Suppressor macrophage treated with lipopolysaccharide for 1 hour (primary cell): ENCODE measurements around the gene TRIM62.

ENCODE experiments used
- DNase-seq, 3 donors: peaks; one replicate each; pipeline ENCODE4 v3.0.0-alpha.2; 2020 to 2022

TRIM62 gene

DNA sequence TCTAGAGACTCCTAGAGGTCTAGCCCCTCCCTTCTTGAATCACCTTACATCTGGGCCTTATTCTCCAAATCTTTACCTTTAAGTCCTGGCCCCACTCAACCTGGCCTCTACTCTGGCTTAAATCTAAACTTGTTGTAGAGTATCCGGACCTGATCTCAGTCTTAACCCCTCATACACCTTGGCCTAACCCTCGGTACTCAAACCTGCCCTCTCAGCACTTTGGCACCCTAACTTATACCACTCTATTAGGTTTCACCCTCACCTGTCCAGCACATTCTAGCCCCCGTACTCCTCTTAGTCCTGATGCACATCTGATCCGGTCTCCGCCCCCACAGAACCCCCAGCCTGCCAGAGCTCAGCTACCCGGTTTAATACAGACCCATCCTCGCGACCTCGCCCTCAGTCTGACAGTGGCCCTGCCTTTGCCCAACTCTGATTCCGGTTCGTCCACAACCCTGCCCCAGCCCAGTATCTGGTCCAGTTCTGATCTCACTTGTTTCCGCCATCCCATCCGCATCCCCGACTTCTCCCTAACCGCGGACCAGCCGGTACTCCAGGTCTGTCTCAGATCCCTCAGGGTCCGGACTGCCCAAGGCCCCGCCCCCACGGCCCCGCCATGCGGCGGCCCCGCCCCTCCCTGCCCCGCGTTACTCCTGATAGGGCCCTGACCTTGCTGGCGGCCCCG lies 1.5 kb downstream of the TRIM62 start:
- DNase-seq, result peak; percentile 86 to 97 (median 93)

DNA sequence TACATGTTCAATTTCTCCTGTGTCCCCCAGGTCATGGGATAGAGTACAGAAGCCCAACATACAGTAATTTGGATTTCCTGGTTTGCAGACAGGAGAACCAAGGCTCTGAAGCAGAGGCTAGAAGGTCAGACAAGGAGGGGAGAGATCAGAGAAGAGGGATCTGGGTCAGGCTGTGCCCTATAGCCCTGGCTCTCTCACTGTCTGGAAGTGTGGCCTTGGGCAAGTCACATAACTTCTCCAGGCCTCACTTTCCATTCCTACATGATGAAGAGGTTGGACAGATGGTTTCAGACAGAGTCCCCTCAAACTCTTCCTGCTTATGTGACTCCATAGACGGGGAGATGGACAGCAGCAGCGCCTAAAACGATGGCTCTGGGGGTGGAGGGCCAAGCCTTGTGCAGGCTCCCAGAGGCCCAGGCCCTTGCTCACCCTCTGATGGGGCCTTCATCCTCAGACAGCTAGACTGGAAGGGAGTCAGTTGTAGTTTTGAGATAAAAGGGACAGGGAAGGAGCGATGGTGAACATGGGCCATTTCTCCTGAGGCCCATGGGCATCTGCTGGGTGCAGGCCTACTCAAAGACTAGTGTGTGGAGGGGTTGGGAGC lies 2.9 kb downstream of the TRIM62 start:
- DNase-seq, result no peak

DNA sequence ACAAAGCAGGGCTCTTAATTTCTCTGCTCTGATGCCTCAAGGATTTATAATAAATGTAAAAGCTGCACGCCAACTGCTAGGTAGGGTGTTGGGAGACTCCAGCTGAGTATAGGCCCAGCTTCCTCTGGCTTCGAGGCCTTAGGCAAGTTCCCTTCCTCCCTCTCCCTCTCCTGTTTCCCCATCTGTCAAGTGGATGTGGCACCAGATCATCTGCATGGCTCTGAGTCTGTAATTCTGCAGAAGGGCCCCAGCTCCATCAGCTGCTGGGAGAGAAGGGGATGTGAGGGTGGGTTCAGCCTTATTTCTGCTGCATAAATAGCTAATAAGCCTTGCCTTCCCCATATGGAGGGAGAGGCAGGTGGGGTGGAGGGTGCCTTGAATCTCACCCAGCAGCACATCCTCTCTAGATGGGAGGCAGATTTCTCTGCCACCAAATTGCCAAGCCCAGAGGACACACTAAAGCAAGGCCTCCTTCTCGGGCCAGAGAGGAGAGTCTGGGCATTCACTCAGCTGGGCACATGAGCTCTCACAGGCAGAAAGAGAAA lies 3.8 kb downstream of the TRIM62 start:
- no peak for DNase-seq

- DNase-seq, result no peak
These were observed 5.0 kb downstream of the TRIM62 start for GRCh38 chr1:33176887-33177286.

DNA sequence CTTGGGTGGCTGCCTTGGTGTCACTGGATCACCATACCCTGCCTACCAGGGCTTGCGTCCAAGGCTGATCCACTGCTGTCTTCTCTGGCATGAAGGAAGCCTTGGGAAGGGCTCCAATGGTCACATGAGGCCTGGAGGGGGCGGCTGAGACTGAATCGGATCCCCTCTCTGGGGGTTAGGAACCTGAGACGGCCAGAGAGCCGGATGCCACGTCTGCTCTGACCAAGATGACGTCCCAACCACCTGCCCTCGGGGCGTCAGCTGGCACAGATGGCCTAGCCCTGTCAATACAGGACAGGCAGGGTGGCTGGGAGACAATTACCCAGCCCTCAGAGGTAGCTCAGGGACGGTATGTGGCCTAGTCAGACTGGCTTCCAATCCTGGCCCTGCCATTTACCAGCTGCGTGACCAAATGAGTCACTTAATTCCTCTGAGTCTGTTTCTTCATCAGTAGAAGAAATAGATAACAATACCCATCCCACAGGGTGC lies 5.4 kb downstream of the TRIM62 start:
- no peak for DNase-seq

GRCh38 chr1:33175865-33176264 lies 6.0 kb downstream of the TRIM62 start:
- DNase-seq, result no peak

GRCh38 chr1:33173091-33173490 lies 8.8 kb downstream of the TRIM62 start:
- no peak for DNase-seq

DNA sequence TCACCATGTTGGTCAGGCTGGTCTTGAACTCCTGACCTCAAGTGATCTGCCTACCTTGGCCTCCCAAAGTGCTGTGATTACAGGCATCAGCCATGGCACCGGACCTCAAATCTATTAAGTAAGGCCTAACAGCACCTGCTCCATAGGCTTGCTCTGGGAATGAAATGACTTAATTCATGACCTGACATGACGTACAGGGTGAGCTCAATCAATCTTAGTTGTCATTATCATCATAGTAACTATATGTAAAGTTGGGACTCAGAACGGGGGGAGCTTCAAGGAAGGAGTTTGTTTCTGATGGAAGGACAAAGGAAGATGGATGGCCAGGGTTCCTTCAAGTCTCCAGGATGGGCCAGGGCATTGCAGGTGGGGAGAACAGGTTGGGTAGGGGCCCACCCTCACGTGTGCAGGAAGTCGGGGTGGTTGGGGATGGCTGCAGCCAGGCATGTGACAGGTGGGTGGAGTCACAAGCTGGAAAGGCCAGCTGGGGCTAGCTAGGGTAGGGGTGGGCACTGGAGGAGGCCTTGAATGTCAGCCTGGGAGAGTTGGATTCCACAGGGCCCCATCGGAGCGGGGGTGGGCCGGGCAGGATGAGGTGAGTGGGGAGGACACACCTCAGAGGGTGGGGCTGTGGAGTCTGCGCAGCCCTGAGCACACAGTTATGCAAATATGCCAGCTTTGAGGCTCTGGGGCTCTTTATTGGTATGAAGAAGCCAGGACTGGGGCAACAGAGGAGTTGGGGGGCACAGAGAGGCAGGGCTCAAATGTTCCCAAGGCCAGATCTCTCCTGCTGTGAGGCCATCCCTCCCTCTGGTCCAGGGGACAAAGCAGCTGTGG lies 9.6 kb downstream of the TRIM62 start:
- DNase-seq, result no peak

- no peak for DNase-seq
These were observed 11.2 kb downstream of the TRIM62 start for GRCh38 chr1:33170351-33171274.

DNA sequence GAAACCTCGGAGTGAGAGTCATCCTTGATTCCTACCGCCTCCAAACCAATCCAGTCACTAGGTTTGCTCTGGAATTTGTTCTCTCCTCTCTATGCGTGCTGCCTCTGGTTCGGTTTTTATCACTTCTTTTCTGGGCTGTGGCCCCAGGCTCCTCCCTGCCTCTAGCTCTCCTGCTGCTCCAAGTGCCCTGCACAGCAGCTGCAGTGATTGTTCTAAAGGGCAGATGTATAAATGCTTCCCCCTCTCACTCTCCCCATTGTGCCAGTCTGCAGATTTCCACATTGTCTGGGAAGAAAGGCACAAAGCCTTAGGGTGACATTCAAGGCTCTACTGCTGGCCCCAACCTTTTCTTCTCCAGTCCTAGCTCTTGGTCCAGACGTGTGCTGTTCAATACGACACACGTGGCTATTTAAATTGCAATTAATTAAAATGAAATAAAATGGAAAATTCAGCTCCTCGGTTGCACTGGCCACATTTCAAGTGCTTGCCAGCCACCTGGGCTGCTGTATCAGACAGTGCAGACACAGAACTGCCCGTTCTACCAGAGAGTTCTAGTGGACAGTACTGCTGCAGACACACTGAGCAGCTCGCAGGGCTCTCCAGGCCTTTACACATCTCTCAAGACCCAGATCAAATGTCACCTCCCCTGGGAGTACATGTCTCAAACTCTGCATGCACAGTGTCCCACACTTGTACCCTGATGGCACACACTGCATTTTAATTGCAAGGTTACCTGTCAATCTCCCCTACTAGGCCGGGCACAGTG lies 12.4 kb downstream of the TRIM62 start:
- DNase-seq, result no peak

DNA sequence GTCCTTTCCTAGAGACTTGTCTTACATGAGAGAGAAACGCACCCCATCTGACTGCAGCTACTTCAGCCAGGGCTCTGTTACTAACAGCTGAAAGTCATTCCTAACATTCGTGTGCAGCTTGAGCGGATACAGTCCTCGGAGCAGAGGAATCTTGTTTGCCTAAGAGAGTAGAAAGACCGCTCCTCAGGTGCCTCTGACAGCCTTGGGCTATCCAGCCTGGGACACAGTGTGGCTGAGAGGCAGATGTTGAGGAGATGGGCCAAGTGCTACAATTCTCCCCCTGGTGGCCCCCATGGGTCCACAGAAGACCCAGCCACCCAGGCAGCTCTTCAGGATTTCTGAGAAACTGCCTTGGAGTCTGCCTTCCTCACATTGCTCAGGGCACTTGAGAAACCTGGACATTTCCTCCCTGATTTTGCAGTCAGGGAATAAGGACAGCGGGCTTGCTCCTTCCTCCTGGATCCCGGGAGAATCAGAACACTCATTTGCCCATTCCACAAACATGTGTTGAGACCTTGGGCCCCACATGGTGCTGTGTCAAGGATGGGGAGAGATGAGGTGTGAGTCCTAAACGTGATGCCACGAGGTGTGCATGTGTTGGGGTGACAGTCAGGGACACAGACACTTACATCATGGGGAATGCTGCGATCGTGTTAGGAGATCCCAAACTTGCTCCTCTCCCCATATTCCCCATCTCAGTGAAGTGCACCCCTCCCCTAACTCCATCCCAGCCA lies 13.1 kb downstream of the TRIM62 start:
- no peak for DNase-seq

DNA sequence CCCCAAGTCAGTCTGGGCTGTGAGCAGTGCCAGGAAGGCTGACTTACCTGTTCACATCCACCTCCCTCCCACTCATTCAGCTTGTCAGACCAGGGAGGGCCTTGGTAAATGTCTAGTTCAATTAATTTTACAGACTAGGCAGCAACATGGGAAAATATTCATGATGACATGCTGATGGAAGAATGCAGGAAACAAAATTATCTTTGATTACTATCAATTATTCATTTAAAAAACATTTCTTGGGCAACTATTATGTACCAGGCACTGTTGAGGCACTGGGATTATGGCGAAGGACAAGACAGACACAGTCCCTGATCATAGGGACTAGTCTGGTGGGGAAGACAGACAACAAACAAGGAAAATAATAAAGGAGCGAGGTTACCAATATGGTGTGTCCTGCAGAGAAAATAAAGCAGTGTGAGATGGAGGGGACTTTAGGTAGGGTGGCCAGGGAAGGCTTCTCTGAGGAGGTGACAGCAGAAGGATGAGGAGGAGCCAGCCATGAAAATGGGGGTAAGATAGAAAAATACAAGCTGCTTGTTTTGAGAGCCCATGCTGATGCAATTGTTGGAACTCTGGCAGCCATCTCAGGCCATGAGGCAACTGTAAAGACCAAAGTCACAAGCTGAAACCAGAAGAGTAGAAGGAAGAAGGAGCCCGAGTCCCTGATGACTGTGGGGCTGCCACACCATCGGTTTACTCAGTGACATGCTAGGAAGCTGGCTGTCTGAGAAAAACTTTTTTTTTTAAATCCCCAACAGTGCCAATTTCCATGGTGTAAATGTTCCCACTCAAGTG lies 14.0 kb downstream of the TRIM62 start:
- no peak for DNase-seq

DNA sequence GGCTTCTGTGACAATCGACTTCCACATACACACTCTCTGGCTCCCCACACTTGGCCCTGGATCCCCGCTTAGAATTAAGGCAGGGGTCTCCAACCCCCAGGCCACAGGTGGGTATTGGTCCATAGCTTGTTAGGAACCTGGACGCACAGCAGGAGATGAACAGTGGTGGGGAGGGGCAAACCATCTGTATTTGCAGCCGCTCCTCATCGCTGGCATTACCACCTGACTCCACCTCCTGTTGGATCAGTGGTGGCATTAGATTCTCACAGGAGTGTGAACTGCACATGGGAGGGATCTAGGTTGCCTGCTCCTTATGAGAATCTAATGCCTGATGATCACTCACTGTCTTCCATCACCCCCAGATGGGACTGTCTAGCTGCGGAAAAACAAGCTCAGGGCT lies 16.0 kb downstream of the TRIM62 start:
- DNase-seq, result no peak

DNA sequence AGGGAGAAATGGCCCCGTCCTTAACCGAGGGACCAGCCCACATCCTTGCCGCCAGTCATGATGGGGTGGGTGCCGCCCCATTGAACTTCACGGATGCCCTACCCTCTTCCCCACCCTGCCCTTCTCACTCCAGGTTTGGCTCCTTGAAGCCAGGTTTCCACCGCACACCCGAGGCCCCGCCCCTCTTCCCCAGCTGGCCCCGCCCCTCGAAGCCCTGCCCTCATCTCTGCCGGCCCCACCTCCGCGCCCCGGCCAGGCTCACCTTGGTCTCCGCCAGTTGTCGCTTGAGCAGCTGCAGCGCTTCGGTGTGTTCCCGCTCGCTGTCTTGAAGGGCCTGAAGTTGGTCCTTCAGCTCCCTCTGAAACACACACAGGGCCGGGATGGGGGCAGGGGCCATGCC lies 16.6 kb downstream of the TRIM62 start:
- DNase-seq, result no peak

GRCh38 chr1:33163621-33164519 lies 18.0 kb downstream of the TRIM62 start:
- no peak for DNase-seq

- no peak for DNase-seq
These were observed 19.7 kb downstream of the TRIM62 start for GRCh38 chr1:33162141-33162540.

DNA sequence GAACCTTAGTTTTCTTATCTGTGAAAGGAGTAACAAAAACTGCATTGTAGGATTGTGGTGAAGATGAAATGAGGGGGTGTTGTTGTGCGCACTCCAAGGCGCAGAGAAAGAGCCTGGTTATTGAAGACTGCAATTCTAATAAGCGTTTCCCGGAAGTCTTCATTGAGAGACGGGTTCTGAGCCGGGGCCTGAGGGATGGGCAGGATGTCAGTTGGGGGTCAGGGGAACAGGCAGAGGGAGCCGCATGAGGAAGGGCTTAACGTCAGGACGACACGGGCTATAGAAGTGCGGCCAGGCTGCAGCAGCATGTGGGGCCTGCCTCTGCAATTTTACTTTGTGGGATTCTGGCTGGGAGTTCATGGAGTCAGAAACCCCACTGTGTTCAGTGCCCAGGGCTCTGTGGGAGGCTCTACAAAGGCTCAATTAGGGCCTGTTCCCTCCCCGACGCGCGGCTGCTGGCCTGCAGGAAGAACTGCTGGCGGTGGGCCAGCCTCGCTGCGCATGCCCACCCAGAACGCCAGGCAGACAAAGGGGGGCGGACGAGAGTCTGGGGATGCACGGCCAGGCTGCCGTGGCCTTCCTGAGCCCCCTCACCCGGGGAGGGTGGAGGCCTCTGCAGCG lies 20.7 kb downstream of the TRIM62 start:
- DNase-seq, result no peak

DNA sequence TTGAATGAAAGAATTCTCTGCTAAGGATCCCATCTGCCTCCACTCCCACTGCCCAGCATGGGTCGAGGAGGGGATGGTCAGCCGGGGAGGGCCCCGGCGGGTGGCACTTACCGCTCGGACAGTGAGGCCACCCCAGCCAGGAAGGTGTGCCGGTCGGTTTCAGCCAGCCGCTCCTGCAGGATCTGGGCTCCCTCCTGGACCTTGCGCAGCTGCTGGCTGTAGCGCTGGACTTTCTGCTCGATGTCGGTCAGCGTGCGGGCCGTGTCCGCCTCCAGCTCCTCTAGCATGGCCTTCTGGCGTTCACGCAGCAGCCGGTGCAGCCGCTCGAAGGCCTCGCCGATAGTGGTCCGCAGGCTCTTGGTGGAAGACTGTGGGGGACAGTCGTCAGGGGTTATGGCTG lies 22.3 kb downstream of the TRIM62 start:
- no peak for DNase-seq
